K562 (cell line): ENCODE data around the gene NFS1. TPM values are rescaled to one million over a fixed set of nuclear protein-coding genes. Genes with fewer than 3 reads are reported as not detected.

Source experiments
- ARHGAP35 ChIP-seq: fragments of 450-650 bp; IDR thresholded peaks from 2 replicates; pipeline ENCODE4 v1.6.1; 2018; ENCODE audit not compliant: partially characterized antibody
- ASH1L ChIP-seq: fragments of 450-650 bp; IDR thresholded peaks from 2 replicates; pipeline ENCODE4 v1.6.1; 2018; ENCODE audit warnings: borderline replicate concordance, mild to moderate bottlenecking, low read depth; ENCODE audit not compliant: partially characterized antibody
- ATF4 ChIP-seq: fragments of 450-650 bp; formaldehyde crosslinking; IDR thresholded peaks from 2 replicates; pipeline ENCODE4 v1.4.0; 2022; ENCODE audit warnings: mild to moderate bottlenecking, moderate library complexity
- BRCA1 ChIP-seq, 2 experiments: fragments of 450-650 bp in 1 of 2; sonication (generic) in 1 of 2; formaldehyde crosslinking in 1 of 2; IDR thresholded peaks; 2 replicates each; pipeline versions ENCODE4 v1.5.0 to v1.6.1; 2017 to 2020; ENCODE audit warnings: mild to moderate bottlenecking in 1 of 2, missing genetic modification reagents in 1 of 2
- CHD4 ChIP-seq: fragments of 200-600 bp; sonication (generic); IDR thresholded peaks from 3 replicates; pipeline ENCODE4 v1.6.1; 2012; ENCODE audit warnings: low read depth, mild to moderate bottlenecking, mixed read lengths, low read length, inconsistent platforms; ENCODE audit not compliant: insufficient read depth, insufficient replicate concordance, poor library complexity, severe bottlenecking
- CUX1 ChIP-seq: fragments of 200-800 bp; sonication (Bioruptor generic); IDR thresholded peaks from 2 replicates; pipeline ENCODE4 v1.6.1; 2016; ENCODE audit warnings: missing genetic modification characterization, missing compliant biosample characterization
- GATAD2A ChIP-seq: fragments of 450-650 bp; IDR thresholded peaks from 2 replicates; pipeline ENCODE4 v1.6.1; 2017
- HDAC1 ChIP-seq, 2 experiments: fragments of 450-650 bp; IDR thresholded peaks; 2 replicates each; pipeline ENCODE4 v1.6.1; 2016 to 2017; ENCODE audit warnings: inconsistent platforms in 1 of 2, mild to moderate bottlenecking in 1 of 2, moderate library complexity in 1 of 2
- HLTF ChIP-seq: fragments of 450-650 bp; IDR thresholded peaks from 2 replicates; pipeline ENCODE4 v1.6.1; 2016
- HSF4 ChIP-seq: fragments of 250-450 bp; sonication (Bioruptor Pico); IDR thresholded peaks from 2 replicates; pipeline ENCODE4 v2.1.2; 2022; ENCODE audit warnings: mild to moderate bottlenecking, moderate library complexity, borderline replicate concordance
- MXI1 ChIP-seq: IDR thresholded peaks from 2 replicates; pipeline ENCODE4 v1.6.1; 2011; ENCODE audit warnings: low read depth, mild to moderate bottlenecking, improper control_type of control experiment, low read length
- PHB ChIP-seq: fragments of 250-450 bp; sonication (Bioruptor Pico); IDR thresholded peaks from 2 replicates; pipeline ENCODE4 v1.5.0; 2021
- PRPF4 ChIP-seq: fragments of 200-400 bp; formaldehyde crosslinking; IDR thresholded peaks from one replicate; pipeline ENCODE4 v1.6.1; 2017; ENCODE audit warnings: low read length, low read depth, mild to moderate bottlenecking; ENCODE audit not compliant: insufficient read depth, poor library complexity, severe bottlenecking
- XRCC5 ChIP-seq: fragments of 200-400 bp; formaldehyde crosslinking; IDR thresholded peaks from 2 replicates; pipeline ENCODE4 v1.6.1; 2017; ENCODE audit warnings: low read depth, mild to moderate bottlenecking, low read length
- polyA plus RNA-seq, 8 experiments: library from polyadenylated mRNA; depleted of rRNA in 4 of 8; stranded (reverse) in 5 of 8; unstranded in 3 of 8; fragments of >200 nt; fragmentation: Nextera tagmentation in 2 of 8; fragmentation: Illumina TruSeq in 1 of 8; extraction: Ambion mirVana in 2 of 8; extraction: Trizol in 1 of 8; gene quantifications; 2 replicates each; pipeline versions ENCODE4 v1.2.1 to v1.2.3, GENCODE V29; 2011 to 2014; ENCODE audit warnings: inconsistent platforms in 1 of 8, missing spikeins in 1 of 8
- total RNA-seq, 7 experiments: library from RNA; depleted of rRNA in 6 of 7; stranded (reverse); fragments of >200 nt in 6 of 7; fragmentation: Illumina TruSeq in 2 of 7; extraction: Trizol in 2 of 7; gene quantifications; 2 replicates each; pipeline versions ENCODE4 v1.2.1 to v1.2.3, GENCODE V29; 2011 to 2021; ENCODE audit warnings: low replicate concordance in 1 of 7
- TF ChIP-seq, protein P1 (sequence below): fragments of 250-450 bp; sonication (Bioruptor Pico); IDR thresholded peaks from 2 replicates; pipeline ENCODE4 v1.4.0; 2020; ENCODE audit warnings: mild to moderate bottlenecking, moderate library complexity

Gene NFS1
- total and polyA plus RNA-seq, 9 of the 15 experiments (the other 6 are each of a cell fraction or from before 2014, with no cell fraction given): 11.5 to 84.8 (median 47.1) TPM

- TF ChIP-seq CUX1 (CRISPR knock-in tag): no peak
- TF ChIP-seq, protein P1, sequence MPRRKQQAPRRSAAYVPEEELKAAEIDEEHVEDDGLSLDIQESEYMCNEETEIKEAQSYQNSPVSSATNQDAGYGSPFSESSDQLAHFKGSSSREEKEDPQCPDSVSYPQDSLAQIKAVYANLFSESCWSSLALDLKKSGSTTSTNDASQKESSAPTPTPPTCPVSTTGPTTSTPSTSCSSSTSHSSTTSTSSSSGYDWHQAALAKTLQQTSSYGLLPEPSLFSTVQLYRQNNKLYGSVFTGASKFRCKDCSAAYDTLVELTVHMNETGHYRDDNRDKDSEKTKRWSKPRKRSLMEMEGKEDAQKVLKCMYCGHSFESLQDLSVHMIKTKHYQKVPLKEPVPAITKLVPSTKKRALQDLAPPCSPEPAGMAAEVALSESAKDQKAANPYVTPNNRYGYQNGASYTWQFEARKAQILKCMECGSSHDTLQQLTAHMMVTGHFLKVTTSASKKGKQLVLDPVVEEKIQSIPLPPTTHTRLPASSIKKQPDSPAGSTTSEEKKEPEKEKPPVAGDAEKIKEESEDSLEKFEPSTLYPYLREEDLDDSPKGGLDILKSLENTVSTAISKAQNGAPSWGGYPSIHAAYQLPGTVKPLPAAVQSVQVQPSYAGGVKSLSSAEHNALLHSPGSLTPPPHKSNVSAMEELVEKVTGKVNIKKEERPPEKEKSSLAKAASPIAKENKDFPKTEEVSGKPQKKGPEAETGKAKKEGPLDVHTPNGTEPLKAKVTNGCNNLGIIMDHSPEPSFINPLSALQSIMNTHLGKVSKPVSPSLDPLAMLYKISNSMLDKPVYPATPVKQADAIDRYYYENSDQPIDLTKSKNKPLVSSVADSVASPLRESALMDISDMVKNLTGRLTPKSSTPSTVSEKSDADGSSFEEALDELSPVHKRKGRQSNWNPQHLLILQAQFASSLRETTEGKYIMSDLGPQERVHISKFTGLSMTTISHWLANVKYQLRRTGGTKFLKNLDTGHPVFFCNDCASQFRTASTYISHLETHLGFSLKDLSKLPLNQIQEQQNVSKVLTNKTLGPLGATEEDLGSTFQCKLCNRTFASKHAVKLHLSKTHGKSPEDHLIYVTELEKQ (CRISPR knock-in tag): no peak
- TF ChIP-seq GATAD2A: no peak
- TF ChIP-seq ASH1L: peak; percentile 93
- TF ChIP-seq HLTF: peak; percentile 42; the same call in 1 of the 2 replicates
- TF ChIP-seq PRPF4: peak; percentile 97
- TF ChIP-seq MXI1: peak; percentile 91
- peak in 1 of 2 experiments; percentile 14; a peak in 1 of 4 replicates for TF ChIP-seq HDAC1 (IDR thresholded peaks at IDR 0.05)
- no peak for TF ChIP-seq PHB (CRISPR knock-in tag)
- TF ChIP-seq XRCC5: peak; percentile 72
- peak; percentile 99; the same call in 1 of the 2 replicates for TF ChIP-seq BRCA1 (IDR thresholded peaks at IDR 0.05)
- TF ChIP-seq BRCA1 (CRISPR knock-in tag; IDR thresholded peaks at IDR 0.05): peak; percentile 15; the same call in 1 of the 2 replicates
- no peak for TF ChIP-seq HSF4
- TF ChIP-seq ARHGAP35: peak; percentile 100
- no peak for TF ChIP-seq CHD4
- TF ChIP-seq ATF4 (CRISPR knock-in tag): peak; percentile 79
These were observed 43.0 kb upstream of the NFS1 start, which contains the start of gene RBM39 (continued) for GRCh38 chr20:35741892-35742740.
